Measurements from ENCODE around the gene PBX1. TPM values are rescaled to one million over a fixed set of nuclear protein-coding genes. Genes with fewer than 3 reads are reported as not detected.

Gene PBX1
- total RNA-seq, 1 experiment from 2014 or later, result 9.8 TPM

DNA sequence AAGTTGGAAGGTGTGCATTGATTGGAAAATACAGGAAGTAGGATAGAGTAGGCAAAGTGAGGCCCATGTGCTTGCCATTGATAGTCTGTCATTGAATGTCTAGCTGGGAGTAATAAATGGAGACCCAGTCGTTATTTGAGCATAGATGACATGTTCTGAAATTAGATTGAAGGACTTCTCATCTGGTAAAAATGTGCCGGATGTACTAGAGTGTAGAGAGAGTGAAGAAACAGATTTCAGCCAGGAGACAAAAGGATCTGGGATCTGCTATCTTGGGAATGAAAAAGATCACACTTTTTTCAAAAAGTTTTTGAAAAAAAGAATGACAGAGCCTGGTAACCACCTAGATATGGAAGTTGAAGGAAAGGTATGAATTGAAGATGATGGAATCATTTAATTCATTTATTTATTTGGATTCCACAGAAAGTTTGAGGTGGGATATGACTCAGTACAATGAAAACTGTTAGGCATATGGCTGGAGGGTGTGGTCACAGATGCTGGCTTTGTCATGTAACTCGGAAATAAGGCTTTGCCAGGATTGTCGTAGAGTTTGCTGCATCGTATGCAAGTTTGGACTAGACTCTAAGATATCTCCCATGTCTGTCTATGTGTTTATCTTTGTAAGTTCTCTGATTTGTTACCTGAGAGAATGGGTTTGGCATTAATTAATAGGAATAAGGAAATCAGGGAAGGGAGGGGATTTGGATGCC is 137.1 kb downstream of the PBX1 start:
- Histone ChIP-seq H3K9ac (ENCODE audit: low read length) (no peak overlapping the region), H3K79me2 (ENCODE audit: low read length) (no peaks in the 10 kb centered on the region), H4K20me1 (ENCODE audit: low read length) (no peaks in the 10 kb centered on the region), H3K4me1 (ENCODE audit: insufficient read depth, low read length) (peaks cover 13% of the 10 kb centered on the region), H3K27ac (ENCODE audit: low read length) (peak overlapping the region; percentile 26; the same call in 1 of the 2 replicates), H3K9me3 (ENCODE audit: low read length) (no peaks in the 10 kb centered on the region), H3K4me2 (ENCODE audit: low read length) (peak overlapping the region; percentile 54), H3K4me3 (ENCODE audit: low read length) (no peak overlapping the region; the same call in 1 of the 2 replicates), H3F3A (ENCODE audit: low read length, unreplicated experiment) (no peaks in the 10 kb centered on the region), H3K27me3 (ENCODE audit: low read length) (no peaks in the 10 kb centered on the region), H2AFZ (ENCODE audit: low read length) (peak overlapping the region; percentile 66), H3K9me2 (replicated peaks; ENCODE audit: low read length) (0 out of 2 replicates have a peak, but pooled peaks cover 3% of the 10 kb centered on the region), H3K36me3 (ENCODE audit: low read depth, low read length) (no peaks in the 10 kb centered on the region)
- intact Hi-C loops (cut with micrococcal nuclease), result loop anchor here (1.0 kb wide), 1 partner anchor 10 kb away; no protein-coding TSS in a partner anchor
- DNase-seq, result peak; percentile 78
- BruUV-seq (replicated peaks), result no TSS peak
- TF ChIP-seq EZH2 (IDR thresholded peaks at IDR 0.05; ENCODE audit: low read length, unreplicated experiment), result no peak
- CTCF ChIA-PET, result no interaction called here
- peak; percentile 97 for ATAC-seq
- POLR2A ChIA-PET (ENCODE audit: unreplicated experiment), result no interaction called here

DNA sequence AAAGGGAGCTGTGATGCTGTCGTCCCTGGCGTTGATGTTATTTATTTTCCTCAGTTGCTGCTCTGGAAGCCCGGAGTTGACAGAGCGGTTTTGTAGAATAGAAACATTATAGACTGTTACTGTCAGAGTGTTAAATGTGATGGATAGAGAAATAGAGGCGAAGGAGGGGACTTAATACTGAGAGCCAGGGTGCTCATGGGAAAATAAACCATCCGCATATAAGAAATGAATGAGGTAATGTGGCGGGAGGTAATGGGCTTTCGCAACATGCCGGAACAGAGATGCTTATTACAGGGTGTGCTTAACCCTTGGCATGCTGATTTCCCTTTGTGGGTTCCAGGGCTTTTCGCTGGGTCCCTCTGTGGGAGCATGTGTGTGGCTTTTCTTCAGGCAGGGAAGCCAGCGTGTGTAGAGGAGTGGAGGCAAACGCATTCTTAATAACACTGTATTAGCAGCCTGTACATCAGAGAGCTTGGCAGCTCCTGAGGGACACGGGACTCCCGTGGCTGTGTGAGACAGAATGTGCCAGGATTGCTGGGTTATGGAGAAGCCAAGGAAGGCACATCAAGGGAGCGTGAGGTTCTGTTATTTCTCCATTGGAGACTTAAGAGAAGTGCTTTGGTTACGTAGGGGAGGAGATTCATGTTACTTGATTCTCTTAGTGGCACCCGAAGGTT is 141.0 kb downstream of the PBX1 start:
- H3K79me2 ChIP-seq (ENCODE audit: low read length), result no peaks in the 10 kb centered on the region
- H3K27me3 ChIP-seq (ENCODE audit: low read length), result no peaks in the 10 kb centered on the region
- intact Hi-C loops (cut with micrococcal nuclease), result no loop called here
- no TSS peak for BruUV-seq (replicated peaks)
- no peak for TF ChIP-seq EZH2 (IDR thresholded peaks at IDR 0.05; ENCODE audit: low read length, unreplicated experiment)
- no peak for TF ChIP-seq EZH2phosphoT487 (IDR thresholded peaks at IDR 0.05; ENCODE audit: borderline replicate concordance, low read length)
- TF ChIP-seq, protein P1, sequence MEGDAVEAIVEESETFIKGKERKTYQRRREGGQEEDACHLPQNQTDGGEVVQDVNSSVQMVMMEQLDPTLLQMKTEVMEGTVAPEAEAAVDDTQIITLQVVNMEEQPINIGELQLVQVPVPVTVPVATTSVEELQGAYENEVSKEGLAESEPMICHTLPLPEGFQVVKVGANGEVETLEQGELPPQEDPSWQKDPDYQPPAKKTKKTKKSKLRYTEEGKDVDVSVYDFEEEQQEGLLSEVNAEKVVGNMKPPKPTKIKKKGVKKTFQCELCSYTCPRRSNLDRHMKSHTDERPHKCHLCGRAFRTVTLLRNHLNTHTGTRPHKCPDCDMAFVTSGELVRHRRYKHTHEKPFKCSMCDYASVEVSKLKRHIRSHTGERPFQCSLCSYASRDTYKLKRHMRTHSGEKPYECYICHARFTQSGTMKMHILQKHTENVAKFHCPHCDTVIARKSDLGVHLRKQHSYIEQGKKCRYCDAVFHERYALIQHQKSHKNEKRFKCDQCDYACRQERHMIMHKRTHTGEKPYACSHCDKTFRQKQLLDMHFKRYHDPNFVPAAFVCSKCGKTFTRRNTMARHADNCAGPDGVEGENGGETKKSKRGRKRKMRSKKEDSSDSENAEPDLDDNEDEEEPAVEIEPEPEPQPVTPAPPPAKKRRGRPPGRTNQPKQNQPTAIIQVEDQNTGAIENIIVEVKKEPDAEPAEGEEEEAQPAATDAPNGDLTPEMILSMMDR (conservative IDR thresholded peaks at IDR 0.05; ENCODE audit: low read depth, low read length), result no peak
- no peaks in the 10 kb centered on the region for H4K20me1 ChIP-seq (ENCODE audit: low read length)
- no peak overlapping the region for H3K4me2 ChIP-seq (ENCODE audit: low read length)
- ATAC-seq (no peak), DNase-seq (no peak)
- no peak overlapping the region for H2AFZ ChIP-seq (ENCODE audit: low read length)
- ChIA-PET POLR2A (ENCODE audit: unreplicated experiment) (no interaction called here), CTCF (no interaction called here)
- H3K9me2 ChIP-seq (replicated peaks; ENCODE audit: low read length), result 0 out of 2 replicates have a peak, but pooled peaks cover under 1% of the 10 kb centered on the region
- no peak overlapping the region for H3K9ac ChIP-seq (ENCODE audit: low read length)
- H3F3A ChIP-seq (ENCODE audit: low read length, unreplicated experiment), result no peaks in the 10 kb centered on the region
- no peaks in the 10 kb centered on the region for H3K36me3 ChIP-seq (ENCODE audit: low read depth, low read length)
- no peaks in the 10 kb centered on the region for H3K9me3 ChIP-seq (ENCODE audit: low read length)
- H3K4me3 ChIP-seq (ENCODE audit: low read length), result no peak overlapping the region
- H3K27ac ChIP-seq (ENCODE audit: low read length), result no peak overlapping the region
- peaks cover 24% of the 10 kb centered on the region for H3K4me1 ChIP-seq (ENCODE audit: insufficient read depth, low read length)

DNA sequence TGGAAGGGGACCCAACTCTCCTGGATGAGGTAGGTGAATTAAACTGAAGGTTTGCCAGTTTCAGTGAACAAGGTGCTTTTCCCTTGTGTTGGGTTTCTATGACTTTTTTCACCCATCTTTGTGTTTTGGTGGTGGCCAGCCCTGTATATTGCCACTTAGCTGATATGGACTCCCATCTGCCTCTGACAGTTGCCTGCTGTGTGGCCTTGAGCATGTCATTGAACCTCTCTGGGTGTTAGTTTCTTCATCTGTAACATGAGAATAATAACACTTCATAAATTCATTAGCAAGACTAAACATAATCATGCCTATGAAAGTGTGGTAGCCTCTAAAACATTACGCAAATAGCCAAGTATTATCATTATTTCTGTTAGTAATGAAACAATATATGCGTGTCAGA is 141.7 kb downstream of the PBX1 start:
- BruUV-seq (replicated peaks), result no TSS peak
- TF ChIP-seq, protein P1 (conservative IDR thresholded peaks at IDR 0.05; ENCODE audit: low read depth, low read length), result no peak
- TF ChIP-seq EZH2phosphoT487 (IDR thresholded peaks at IDR 0.05; ENCODE audit: borderline replicate concordance, low read length), result no peak
- no peak for TF ChIP-seq EZH2 (IDR thresholded peaks at IDR 0.05; ENCODE audit: low read length, unreplicated experiment)
- no peaks in the 10 kb centered on the region for H3K36me3 ChIP-seq (ENCODE audit: low read depth, low read length)
- no peak overlapping the region for H2AFZ ChIP-seq (ENCODE audit: low read length)
- H3F3A ChIP-seq (ENCODE audit: low read length, unreplicated experiment), result no peaks in the 10 kb centered on the region
- H3K27ac ChIP-seq (ENCODE audit: low read length), result no peak overlapping the region
- POLR2A ChIA-PET (ENCODE audit: unreplicated experiment), result no interaction called here
- H4K20me1 ChIP-seq (ENCODE audit: low read length), result no peaks in the 10 kb centered on the region
- no peak overlapping the region for H3K4me3 ChIP-seq (ENCODE audit: low read length)
- CTCF ChIA-PET, result no interaction called here
- H3K9ac ChIP-seq (ENCODE audit: low read length), result no peak overlapping the region
- H3K9me3 ChIP-seq (ENCODE audit: low read length), result no peaks in the 10 kb centered on the region
- H3K9me2 ChIP-seq (replicated peaks; ENCODE audit: low read length), result no peaks in the 10 kb centered on the region
- intact Hi-C loops (cut with micrococcal nuclease), result no loop called here
- ATAC-seq (no peak), DNase-seq (no peak)
- no peaks in the 10 kb centered on the region for H3K79me2 ChIP-seq (ENCODE audit: low read length)
- no peaks in the 10 kb centered on the region for H3K27me3 ChIP-seq (ENCODE audit: low read length)
- H3K4me2 ChIP-seq (ENCODE audit: low read length), result no peak overlapping the region
- peaks cover 26% of the 10 kb centered on the region for H3K4me1 ChIP-seq (ENCODE audit: insufficient read depth, low read length)
